ENCODE measurements around the gene SIPA1L3. TPM values are rescaled to one million over a fixed set of nuclear protein-coding genes. Genes with fewer than 3 reads are reported as not detected.
A peak's percentile ranks its signal among the peaks of the same experiment; 100 is the strongest.

Gene SIPA1L3
- total RNA-seq, 6 donors from 2014 or later = 57.3 to 91.6 (median 69.4) TPM

DNA sequence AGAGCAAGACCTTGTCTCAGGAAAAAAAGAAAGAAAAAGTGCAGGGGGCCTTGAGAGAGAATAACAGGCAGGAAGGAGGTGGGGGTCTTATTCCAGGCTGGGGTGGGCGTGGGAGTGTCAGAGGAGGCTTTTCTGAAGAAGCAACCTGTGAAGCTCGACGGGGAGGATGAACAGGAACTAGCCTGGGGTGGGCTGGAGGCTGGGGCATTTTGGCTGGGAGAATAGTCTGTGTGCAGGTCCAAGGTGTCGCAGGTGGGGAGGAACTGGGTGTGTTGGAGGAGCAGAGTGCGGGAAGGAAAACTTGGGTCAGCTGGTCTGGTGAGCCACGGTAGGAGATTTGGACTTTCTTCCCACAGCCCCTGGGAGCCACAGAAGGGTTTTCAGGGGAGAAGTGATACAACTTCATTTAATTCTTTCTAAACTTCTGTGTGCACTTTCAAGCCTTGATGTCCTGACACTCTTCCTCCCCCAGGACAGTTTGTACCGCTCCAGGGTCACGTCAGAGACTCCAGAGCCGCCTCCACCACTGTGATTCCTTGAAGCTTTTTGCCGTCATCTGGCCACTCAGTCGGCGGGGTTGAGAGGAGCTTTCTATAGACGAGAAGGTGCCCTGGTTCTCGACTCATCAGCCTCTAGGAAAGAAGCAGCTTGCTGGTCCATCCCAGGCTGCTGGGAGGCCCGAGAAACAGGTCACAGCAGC, 138.7 kb downstream of the SIPA1L3 start:
- no peak overlapping the region for H3K27ac ChIP-seq
- 85 to 89% methylated on average over 14 to 15 of the region's 15 CpGs for WGBS, 2 donors
- H3K36me3 ChIP-seq = peaks cover 0 to 3% (median 0%) of the 10 kb centered on the region in 4 donors
- H3K4me1 ChIP-seq = peaks cover 0 to 6% (median 1%) of the 10 kb centered on the region in 4 donors
- DNase-seq (no peak), ATAC-seq (ENCODE audit: low FRiP score in 2 of 2) (no peak)
- no peaks in the 10 kb centered on the region for H3K9me3 ChIP-seq
- TF ChIP-seq, protein P1, sequence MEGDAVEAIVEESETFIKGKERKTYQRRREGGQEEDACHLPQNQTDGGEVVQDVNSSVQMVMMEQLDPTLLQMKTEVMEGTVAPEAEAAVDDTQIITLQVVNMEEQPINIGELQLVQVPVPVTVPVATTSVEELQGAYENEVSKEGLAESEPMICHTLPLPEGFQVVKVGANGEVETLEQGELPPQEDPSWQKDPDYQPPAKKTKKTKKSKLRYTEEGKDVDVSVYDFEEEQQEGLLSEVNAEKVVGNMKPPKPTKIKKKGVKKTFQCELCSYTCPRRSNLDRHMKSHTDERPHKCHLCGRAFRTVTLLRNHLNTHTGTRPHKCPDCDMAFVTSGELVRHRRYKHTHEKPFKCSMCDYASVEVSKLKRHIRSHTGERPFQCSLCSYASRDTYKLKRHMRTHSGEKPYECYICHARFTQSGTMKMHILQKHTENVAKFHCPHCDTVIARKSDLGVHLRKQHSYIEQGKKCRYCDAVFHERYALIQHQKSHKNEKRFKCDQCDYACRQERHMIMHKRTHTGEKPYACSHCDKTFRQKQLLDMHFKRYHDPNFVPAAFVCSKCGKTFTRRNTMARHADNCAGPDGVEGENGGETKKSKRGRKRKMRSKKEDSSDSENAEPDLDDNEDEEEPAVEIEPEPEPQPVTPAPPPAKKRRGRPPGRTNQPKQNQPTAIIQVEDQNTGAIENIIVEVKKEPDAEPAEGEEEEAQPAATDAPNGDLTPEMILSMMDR (IDR thresholded peaks at IDR 0.05) = no peak
- TF ChIP-seq POLR2A (IDR thresholded peaks at IDR 0.05) (no peak), EP300 (IDR thresholded peaks at IDR 0.05) (no peak), POLR2AphosphoS5 (IDR thresholded peaks at IDR 0.05) (no peak)
- no peaks in the 10 kb centered on the region for H3K27me3 ChIP-seq
- no peak overlapping the region for H3K4me3 ChIP-seq

DNA sequence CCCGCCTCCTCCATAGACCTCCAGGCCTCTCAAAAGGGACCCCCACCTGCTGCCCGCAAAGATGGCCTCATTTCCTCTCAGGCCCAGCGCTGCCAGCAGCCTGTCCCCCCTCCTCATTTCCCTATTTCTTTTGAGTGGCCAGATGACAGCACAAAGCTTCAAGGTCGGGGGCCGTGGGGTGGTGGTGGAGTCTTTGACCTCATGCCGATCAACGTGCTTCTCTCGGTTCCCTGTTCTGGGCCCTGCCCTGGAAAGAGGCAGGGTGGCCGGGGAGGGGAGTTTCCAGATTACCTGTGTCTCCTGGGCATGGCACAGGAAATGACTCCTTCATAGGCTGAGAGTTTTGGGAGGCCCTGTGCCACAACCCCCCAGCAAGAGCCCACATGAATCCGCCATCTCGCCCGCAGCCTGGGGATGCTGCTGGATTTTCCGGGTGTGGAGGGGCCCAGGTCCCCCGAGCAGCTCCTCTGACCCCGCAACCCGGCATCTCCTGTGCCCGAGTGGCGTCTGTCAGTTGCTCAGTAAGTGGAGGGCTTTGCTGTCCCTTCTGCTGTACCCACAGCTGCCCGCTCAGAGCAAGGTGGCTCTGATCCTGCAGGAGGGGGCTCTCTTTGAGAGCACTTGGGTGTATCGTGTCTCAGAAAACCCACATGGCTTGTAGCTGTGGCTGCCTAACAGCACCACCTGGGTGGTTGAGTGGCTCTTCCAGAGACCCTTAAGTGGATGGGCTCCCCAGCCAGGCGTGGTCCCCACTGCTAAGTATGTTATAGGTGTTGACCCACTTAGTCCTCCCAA, 139.4 kb downstream of the SIPA1L3 start:
- Histone ChIP-seq H3K27me3 (no peaks in the 10 kb centered on the region), H3K27ac (no peak overlapping the region), H3K4me1 (peaks cover 0 to 6% (median 1%) of the 10 kb centered on the region in 4 donors), H3K4me3 (no peak overlapping the region), H3K36me3 (peaks cover 0 to 3% (median 0%) of the 10 kb centered on the region in 4 donors), H3K9me3 (no peaks in the 10 kb centered on the region)
- WGBS, 2 donors = 94 to 96% methylated on average over 7 to 21 of the region's 21 CpGs
- DNase-seq (no peak), ATAC-seq (ENCODE audit: low FRiP score in 2 of 2) (no peak)
- TF ChIP-seq EP300 (IDR thresholded peaks at IDR 0.05) = no peak
- TF ChIP-seq, protein P1 (IDR thresholded peaks at IDR 0.05) = no peak
- TF ChIP-seq POLR2A (IDR thresholded peaks at IDR 0.05) = no peak
- no peak for TF ChIP-seq POLR2AphosphoS5 (IDR thresholded peaks at IDR 0.05)

- no peaks in the 10 kb centered on the region for H3K27me3 ChIP-seq
- H3K4me3 ChIP-seq = no peak overlapping the region
- ATAC-seq (ENCODE audit: low FRiP score in 2 of 2) = no peak
- peaks cover 0 to 3% (median 0%) of the 10 kb centered on the region in 4 donors for H3K36me3 ChIP-seq
- 93% methylated on average over 8 of the region's 8 CpGs for WGBS, 2 donors
- no peak for DNase-seq
- no peak overlapping the region for H3K27ac ChIP-seq
- peaks cover 0 to 6% (median 1%) of the 10 kb centered on the region in 4 donors for H3K4me1 ChIP-seq
- no peaks in the 10 kb centered on the region for H3K9me3 ChIP-seq
- no peak for TF ChIP-seq EP300 (IDR thresholded peaks at IDR 0.05)
- TF ChIP-seq POLR2A (IDR thresholded peaks at IDR 0.05) = no peak
- TF ChIP-seq, protein P1 (IDR thresholded peaks at IDR 0.05) = no peak
Observed at GRCh38 chr19:38047049-38047438, 140.0 kb downstream of the SIPA1L3 start.

GRCh38 chr19:38047641-38048040, 140.6 kb downstream of the SIPA1L3 start:
- H3K9me3 ChIP-seq = no peaks in the 10 kb centered on the region
- peak in 1 of 2 donors; percentile 38 for DNase-seq
- no peak for ATAC-seq (ENCODE audit: low FRiP score in 2 of 2)
- H3K4me1 ChIP-seq = peaks cover 0 to 6% (median 1%) of the 10 kb centered on the region in 4 donors
- H3K27ac ChIP-seq = peak overlapping the region in 2 of 4 donors; percentile 79 to 80
- H3K4me3 ChIP-seq = no peak overlapping the region
- TF ChIP-seq POLR2A (IDR thresholded peaks at IDR 0.05) (no peak), EP300 (IDR thresholded peaks at IDR 0.05) (no peak), POLR2AphosphoS5 (IDR thresholded peaks at IDR 0.05) (no peak)
- TF ChIP-seq, protein P1 (IDR thresholded peaks at IDR 0.05) = no peak
- H3K36me3 ChIP-seq = peaks cover 0 to 3% (median 0%) of the 10 kb centered on the region in 4 donors
- WGBS, 2 donors = 83 to 87% methylated on average over 9 to 15 of the region's 15 CpGs
- H3K27me3 ChIP-seq = no peaks in the 10 kb centered on the region

Data from upper lobe of left lung (tissue), 6 donors.